GM23248 (cell line): Measurements from ENCODE around the gene NFIA. TPM values are rescaled to one million over a fixed set of nuclear protein-coding genes. Genes with fewer than 3 reads are reported as not detected.

Experiments used
- DNase-seq: peaks from one replicate; pipeline ENCODE4 v3.0.0-alpha.2; 2015
- H2AFZ ChIP-seq: fragments of 200-600 bp; sonication (generic); 2 replicates; pipeline ENCODE4 v1.6.1; 2016; ENCODE audit warnings: antibody characterized with exemption
- H3F3A ChIP-seq: fragments of 200-600 bp; sonication (generic); 2 replicates; pipeline ENCODE4 v1.6.1; 2016; ENCODE audit warnings: mild to moderate bottlenecking, antibody characterized with exemption, mixed run types; ENCODE audit not compliant: insufficient read depth
- H3K27ac ChIP-seq: fragments of 200-600 bp; sonication (generic); 2 replicates; pipeline ENCODE4 v1.5.1; 2016; ENCODE audit warnings: mild to moderate bottlenecking
- H3K27me3 ChIP-seq: fragments of 200-600 bp; sonication (generic); replicated peaks from 2 replicates; pipeline ENCODE4 v1.6.1; 2016; ENCODE audit warnings: mild to moderate bottlenecking; ENCODE audit not compliant: insufficient read depth
- H3K36me3 ChIP-seq: fragments of 200-600 bp; sonication (generic); 2 replicates; pipeline ENCODE4 v1.6.1; 2016; ENCODE audit warnings: low read depth, mild to moderate bottlenecking
- H3K4me1 ChIP-seq: fragments of 200-600 bp; sonication (generic); 2 replicates; pipeline ENCODE4 v1.6.1; 2016; ENCODE audit warnings: mild to moderate bottlenecking; ENCODE audit not compliant: insufficient read depth
- H3K4me2 ChIP-seq: fragments of 200-600 bp; sonication (generic); one replicate; pipeline ENCODE4 v1.6.1; 2016; ENCODE audit warnings: mild to moderate bottlenecking; ENCODE audit not compliant: unreplicated experiment
- H3K4me3 ChIP-seq: fragments of 200-600 bp; sonication (generic); 2 replicates; pipeline ENCODE4 v1.5.1; 2016; ENCODE audit warnings: mild to moderate bottlenecking
- H3K79me2 ChIP-seq: fragments of 200-600 bp; sonication (generic); 2 replicates; pipeline ENCODE4 v1.6.1; 2016; ENCODE audit warnings: mild to moderate bottlenecking; ENCODE audit not compliant: insufficient read depth
- H3K9ac ChIP-seq: fragments of 200-600 bp; sonication (generic); 2 replicates; pipeline ENCODE4 v1.6.1; 2016; ENCODE audit warnings: mild to moderate bottlenecking
- H3K9me2 ChIP-seq: fragments of 200-600 bp; sonication (generic); 2 replicates; pipeline ENCODE4 v1.6.1; 2016; ENCODE audit warnings: mixed run types, mild to moderate bottlenecking, moderate library complexity; ENCODE audit not compliant: insufficient read depth
- H3K9me3 ChIP-seq: fragments of 200-600 bp; sonication (generic); one replicate; pipeline ENCODE4 v1.6.1; 2017; ENCODE audit warnings: low read depth
- H4K20me1 ChIP-seq: fragments of 200-600 bp; sonication (generic); 2 replicates; pipeline ENCODE4 v1.6.0; 2016; ENCODE audit not compliant: insufficient read depth
- EZH2 ChIP-seq: fragments of 200-600 bp; sonication (generic); IDR thresholded peaks from 2 replicates; pipeline ENCODE4 v1.6.1; 2018; ENCODE audit warnings: antibody characterized with exemption, mild to moderate bottlenecking; ENCODE audit not compliant: insufficient read depth, poor library complexity, severe bottlenecking
- EZH2phosphoT487 ChIP-seq: fragments of 200-600 bp; sonication (generic); IDR thresholded peaks from 2 replicates; pipeline ENCODE4 v1.6.1; 2018; ENCODE audit warnings: antibody characterized with exemption, moderate library complexity, mild to moderate bottlenecking, low read depth; ENCODE audit not compliant: insufficient read depth
- WGBS, 2 experiments: methylation state at CpG; one replicate each; pipeline ENCODE4 v1.1.6; 2015 to 2017; ENCODE audit warnings: low lambda C conversion rate in 2 of 2, low coverage in 1 of 2; ENCODE audit errors: missing lambda C conversion rate in 2 of 2; 5-methylcytosine and 5-hydroxymethylcytosine counted together
- in situ Hi-C: fragments of 300-500 bp; cut with MboI; formaldehyde crosslinking; loops from 2 replicates; pipeline ENCODE4 v1.15.0; 2020
- polyA plus RNA-seq: library from polyadenylated mRNA; unstranded; fragments of >200 nt; fragmentation: Nextera tagmentation; extraction: Ambion mirVana; gene quantifications from 2 replicates; pipeline ENCODE4 v1.2.1, GENCODE V29; 2016
- total RNA-seq: library from RNA; depleted of rRNA; stranded (reverse); fragments of >200 nt; shearing (Covaris generic); gene quantifications from 2 replicates; pipeline ENCODE4 v1.2.3, GENCODE V29; 2014

NFIA gene
- total and polyA plus RNA-seq, 2 experiments from 2014 or later, result 3.4 to 8.8 TPM

DNA sequence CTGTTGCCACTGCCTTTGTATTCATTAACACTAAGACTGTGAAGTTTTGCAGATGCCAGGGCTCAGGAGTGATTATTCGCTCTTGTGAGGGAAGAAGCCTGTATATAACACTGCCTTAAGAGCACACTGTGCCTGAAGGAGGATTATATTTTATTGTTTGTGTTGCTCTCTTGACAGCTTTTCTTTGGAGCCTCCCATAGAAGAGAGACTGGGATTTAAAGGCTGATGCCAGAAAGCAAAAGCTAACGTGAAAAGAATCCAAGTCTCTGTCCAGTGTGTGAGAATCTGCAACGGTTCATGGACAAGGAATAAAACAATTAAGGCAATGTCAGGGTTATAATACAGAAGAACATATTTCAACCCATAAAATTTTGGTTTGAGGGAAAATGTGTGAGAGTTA lies 316.8 kb downstream of the NFIA start:
- Histone ChIP-seq H3K9me2 (no peaks in the 10 kb centered on the region; the same call in 1 of the 2 replicates), H3K27me3 (no peaks in the 10 kb centered on the region), H2AFZ (no peak overlapping the region), H3K4me1 (no peaks in the 10 kb centered on the region), H3K9me3 (no peaks in the 10 kb centered on the region), H3K36me3 (no peaks in the 10 kb centered on the region), H3K9ac (no peak overlapping the region), H3F3A (no peaks in the 10 kb centered on the region), H3K27ac (no peak overlapping the region), H3K4me2 (no peak overlapping the region), H3K4me3 (no peak overlapping the region), H3K79me2 (no peaks in the 10 kb centered on the region), H4K20me1 (no peaks in the 10 kb centered on the region)
- 43 to 53% methylated on average over 3 of the region's 3 CpGs for WGBS, 2 experiments
- in situ Hi-C loops, result no loop called here
- DNase-seq, result no peak
- TF ChIP-seq EZH2phosphoT487 (no peak), EZH2 (no peak)

DNA sequence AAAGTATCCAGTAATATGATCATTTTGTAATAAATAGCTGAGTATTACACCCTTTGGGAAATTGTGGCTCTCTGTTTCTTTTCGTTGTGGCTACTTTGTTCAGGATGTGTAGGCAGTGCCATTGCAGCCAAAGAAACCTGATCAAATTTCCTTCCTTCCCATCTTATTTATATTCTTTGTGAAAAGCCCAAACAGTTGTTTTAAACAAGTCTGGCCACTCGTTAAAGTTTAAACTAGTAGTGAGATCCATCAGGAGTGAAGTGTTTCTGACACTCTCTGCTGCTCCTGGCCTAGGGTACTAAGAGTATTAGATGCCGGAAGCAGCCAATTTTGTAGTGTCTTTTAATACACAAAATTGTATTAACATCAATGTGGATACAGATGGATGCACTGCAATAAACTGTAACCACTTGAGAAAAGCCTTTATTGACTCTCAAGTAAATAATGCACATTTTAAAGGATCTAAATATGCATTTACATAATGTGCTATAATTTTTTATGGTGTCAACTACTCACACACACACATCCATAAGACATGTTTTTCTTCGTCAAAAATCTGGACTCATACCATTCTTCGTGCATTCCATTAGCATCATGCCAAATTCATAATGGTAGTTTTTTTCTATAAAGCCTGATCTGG lies 317.9 kb downstream of the NFIA start:
- H3K9me3 ChIP-seq, result no peaks in the 10 kb centered on the region
- no peaks in the 10 kb centered on the region; the same call in 1 of the 2 replicates for H3K9me2 ChIP-seq
- H3K9ac ChIP-seq, result no peak overlapping the region
- no peak overlapping the region for H3K4me2 ChIP-seq
- H3F3A ChIP-seq, result no peaks in the 10 kb centered on the region
- no peaks in the 10 kb centered on the region for H3K27me3 ChIP-seq
- no peak overlapping the region for H3K27ac ChIP-seq
- no peak overlapping the region for H2AFZ ChIP-seq
- in situ Hi-C loops, result no loop called here
- 53 to 57% methylated on average over 5 of the region's 5 CpGs for WGBS, 2 experiments
- H3K79me2 ChIP-seq, result no peaks in the 10 kb centered on the region
- H4K20me1 ChIP-seq, result no peaks in the 10 kb centered on the region
- H3K4me3 ChIP-seq, result no peak overlapping the region
- TF ChIP-seq EZH2 (no peak), EZH2phosphoT487 (no peak)
- H3K36me3 ChIP-seq, result no peaks in the 10 kb centered on the region
- DNase-seq, result no peak
- H3K4me1 ChIP-seq, result no peaks in the 10 kb centered on the region

DNA sequence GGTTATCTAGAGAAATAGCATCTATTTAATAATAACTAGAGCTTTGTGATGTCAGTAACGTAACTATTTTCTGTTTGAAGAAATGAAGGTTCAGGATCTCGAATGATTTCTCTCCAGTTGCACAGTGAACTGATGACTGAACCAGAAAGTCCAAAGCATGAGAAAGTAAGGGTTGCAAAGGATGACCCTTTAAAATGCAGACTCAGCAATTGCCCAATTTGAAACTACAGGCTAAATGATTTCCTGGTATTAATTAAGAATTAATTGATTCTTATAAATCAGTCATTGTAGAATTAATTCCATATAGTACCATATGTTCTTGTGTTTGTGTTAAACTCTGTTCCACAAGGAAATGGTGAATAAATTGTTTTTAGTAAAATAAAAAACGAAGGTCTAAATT lies 318.6 kb downstream of the NFIA start:
- Histone ChIP-seq H3K27me3 (no peaks in the 10 kb centered on the region), H4K20me1 (no peaks in the 10 kb centered on the region), H3F3A (no peaks in the 10 kb centered on the region), H3K9ac (no peak overlapping the region), H3K36me3 (no peaks in the 10 kb centered on the region), H3K9me3 (no peaks in the 10 kb centered on the region), H3K9me2 (no peaks in the 10 kb centered on the region; the same call in 1 of the 2 replicates), H3K27ac (no peak overlapping the region), H3K4me3 (no peak overlapping the region), H3K4me1 (no peaks in the 10 kb centered on the region), H3K4me2 (no peak overlapping the region), H3K79me2 (no peaks in the 10 kb centered on the region), H2AFZ (no peak overlapping the region)
- TF ChIP-seq EZH2 (no peak), EZH2phosphoT487 (no peak)
- in situ Hi-C loops, result no loop called here
- no peak for DNase-seq
- 87 to 94% methylated on average over 3 of the region's 3 CpGs for whole genome bisulfite sequencing, 2 experiments

DNA sequence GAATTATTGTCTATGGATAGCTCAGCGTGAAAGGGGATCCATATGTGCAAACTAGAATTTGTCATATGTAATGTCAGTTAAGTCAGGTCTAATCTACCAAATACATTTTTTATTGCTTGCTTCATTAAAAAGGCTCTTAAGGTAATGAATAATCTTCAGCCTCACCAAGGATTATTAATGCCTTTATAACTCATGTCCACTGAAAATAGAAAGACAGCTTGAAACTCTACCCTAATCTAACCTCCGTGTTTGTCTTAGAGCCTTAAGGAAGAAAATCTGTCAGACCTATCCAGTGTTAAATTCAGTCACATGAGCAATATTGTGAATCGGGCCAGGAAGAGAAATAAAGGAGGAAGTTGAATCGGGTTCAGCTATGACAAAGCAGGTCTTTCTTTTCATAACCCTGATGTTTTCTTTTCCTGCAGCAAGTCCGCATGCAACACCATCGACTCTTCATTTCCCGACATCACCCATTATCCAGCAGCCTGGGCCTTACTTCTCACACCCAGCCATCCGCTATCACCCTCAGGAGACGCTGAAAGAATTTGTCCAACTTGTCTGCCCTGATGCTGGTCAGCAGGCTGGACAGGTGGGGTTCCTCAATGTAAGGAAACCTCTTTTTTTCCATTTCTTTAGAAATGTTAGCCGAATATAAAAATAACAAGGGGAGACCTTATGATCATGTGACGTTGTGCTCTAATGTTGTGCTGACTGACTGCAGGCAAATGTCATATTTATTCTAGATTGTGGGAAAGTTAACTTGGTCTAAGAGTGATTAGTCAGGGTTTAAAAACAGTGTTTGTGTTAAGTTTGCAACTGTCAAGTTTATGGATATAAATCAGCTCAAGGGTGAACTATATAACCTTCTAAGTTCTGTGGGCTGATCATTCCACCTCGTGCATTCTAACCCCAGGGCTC lies 321.6 kb downstream of the NFIA start:
- TF ChIP-seq EZH2phosphoT487, result no peak
- no peak for TF ChIP-seq EZH2
- in situ Hi-C loops, result no loop called here
- H2AFZ ChIP-seq, result no peak overlapping the region
- H3K4me3 ChIP-seq, result no peak overlapping the region
- no peak overlapping the region for H3K27ac ChIP-seq
- H3K9ac ChIP-seq, result no peak overlapping the region
- H3F3A ChIP-seq, result no peaks in the 10 kb centered on the region
- H3K79me2 ChIP-seq, result no peaks in the 10 kb centered on the region
- H3K4me1 ChIP-seq, result no peaks in the 10 kb centered on the region
- H3K4me2 ChIP-seq, result no peak overlapping the region
- no peaks in the 10 kb centered on the region for H4K20me1 ChIP-seq
- H3K9me3 ChIP-seq, result no peaks in the 10 kb centered on the region
- H3K36me3 ChIP-seq, result no peaks in the 10 kb centered on the region
- H3K9me2 ChIP-seq, result no peaks in the 10 kb centered on the region; the same call in 1 of the 2 replicates
- no peak for DNase-seq
- WGBS, 2 experiments, result 88 to 90% methylated on average over 12 of the region's 12 CpGs
- H3K27me3 ChIP-seq, result no peaks in the 10 kb centered on the region
